ENCODE data around the gene NEK4. TPM values are rescaled to one million over a fixed set of nuclear protein-coding genes. Genes with fewer than 3 reads are reported as not detected.

The NEK4 gene
- total and polyA plus RNA-seq, 2 of the 13 experiments (the other 11 are each of a cell fraction or from before 2014, with no cell fraction given) = 16.5 to 38.0 TPM

DNA sequence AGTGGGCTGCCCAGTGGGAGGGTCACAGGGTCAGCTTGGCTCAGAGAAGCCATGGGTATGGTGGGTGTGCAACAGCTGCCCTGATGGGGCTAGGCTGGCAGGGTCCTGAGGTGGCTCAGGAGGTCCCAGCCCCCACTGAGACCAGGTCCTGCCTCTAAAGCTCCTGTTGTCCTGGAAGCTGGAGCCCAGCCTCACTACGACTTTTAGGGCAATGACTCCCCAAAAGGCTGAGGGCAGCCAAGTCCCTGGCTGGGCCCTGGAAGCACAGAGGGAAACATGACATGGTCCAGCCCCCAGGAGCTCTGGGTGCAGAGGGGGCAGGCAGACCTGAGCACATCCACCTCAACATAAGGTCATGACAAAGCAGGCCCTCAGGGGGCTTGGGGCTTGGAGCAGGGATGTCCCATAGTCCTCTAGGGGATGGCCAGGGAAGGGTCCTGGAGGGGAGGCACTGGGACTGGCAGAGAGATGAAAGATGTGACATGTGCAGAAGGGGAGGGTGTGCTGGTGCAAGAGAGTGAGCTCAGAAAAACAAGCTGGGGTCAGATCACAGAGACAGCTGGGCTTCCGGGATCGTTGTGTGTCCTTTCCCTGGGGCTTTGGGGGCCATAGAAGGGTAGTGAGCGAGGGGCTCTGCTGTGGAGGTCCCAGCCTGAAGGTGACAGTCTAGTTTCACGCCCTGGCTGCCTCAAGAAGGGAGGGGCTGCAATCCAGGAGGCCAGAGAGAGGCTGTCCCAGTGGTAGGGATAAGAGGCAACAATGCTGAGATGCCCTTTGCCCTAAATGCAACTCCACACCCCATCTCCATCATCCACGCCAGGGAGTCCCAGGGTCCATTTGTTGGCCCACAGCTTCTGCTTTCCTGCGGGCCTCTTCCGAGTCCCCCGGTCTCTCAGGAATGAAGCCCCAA, 23.2 kb upstream of the NEK4 start (continued):
- no peak for TF ChIP-seq RARG (CRISPR knock-in tag; IDR thresholded peaks at IDR 0.05; ENCODE audit: low read depth)
- no peak for TF ChIP-seq FOXJ3 (CRISPR knock-in tag; IDR thresholded peaks at IDR 0.05; ENCODE audit: borderline replicate concordance)
- TF ChIP-seq TBL1XR1 (IDR thresholded peaks at IDR 0.05; ENCODE audit: borderline replicate concordance, low read length, partially characterized antibody) = peak; percentile 8
- TF ChIP-seq JUND (CRISPR knock-in tag; IDR thresholded peaks at IDR 0.05) = no peak
- TF ChIP-seq, protein P1, sequence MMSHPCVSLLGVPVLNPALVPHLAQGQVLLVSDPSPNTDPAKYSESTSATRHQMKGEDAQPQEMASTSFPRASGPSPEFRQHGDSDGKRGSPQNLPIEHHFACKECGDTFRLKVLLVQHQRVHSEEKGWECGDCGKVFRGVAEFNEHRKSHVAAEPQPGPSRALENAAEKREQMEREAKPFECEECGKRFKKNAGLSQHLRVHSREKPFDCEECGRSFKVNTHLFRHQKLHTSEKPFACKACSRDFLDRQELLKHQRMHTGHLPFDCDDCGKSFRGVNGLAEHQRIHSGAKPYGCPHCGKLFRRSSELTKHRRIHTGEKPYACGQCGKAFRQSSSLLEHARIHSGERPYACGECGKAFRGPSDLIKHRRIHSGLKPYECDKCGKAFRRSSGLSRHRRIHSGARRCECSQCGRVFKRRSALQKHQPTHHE (CRISPR knock-in tag; IDR thresholded peaks at IDR 0.05; ENCODE audit: borderline replicate concordance) = no peak
- no peak for TF ChIP-seq ARHGAP35 (CRISPR knock-in tag; IDR thresholded peaks at IDR 0.05; ENCODE audit: borderline replicate concordance)
- TF ChIP-seq, protein P2, sequence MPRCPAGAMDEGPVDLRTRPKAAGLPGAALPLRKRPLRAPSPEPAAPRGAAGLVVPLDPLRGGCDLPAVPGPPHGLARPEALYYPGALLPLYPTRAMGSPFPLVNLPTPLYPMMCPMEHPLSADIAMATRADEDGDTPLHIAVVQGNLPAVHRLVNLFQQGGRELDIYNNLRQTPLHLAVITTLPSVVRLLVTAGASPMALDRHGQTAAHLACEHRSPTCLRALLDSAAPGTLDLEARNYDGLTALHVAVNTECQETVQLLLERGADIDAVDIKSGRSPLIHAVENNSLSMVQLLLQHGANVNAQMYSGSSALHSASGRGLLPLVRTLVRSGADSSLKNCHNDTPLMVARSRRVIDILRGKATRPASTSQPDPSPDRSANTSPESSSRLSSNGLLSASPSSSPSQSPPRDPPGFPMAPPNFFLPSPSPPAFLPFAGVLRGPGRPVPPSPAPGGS (CRISPR knock-in tag; IDR thresholded peaks at IDR 0.05) = no peak
- TF ChIP-seq, protein P3, sequence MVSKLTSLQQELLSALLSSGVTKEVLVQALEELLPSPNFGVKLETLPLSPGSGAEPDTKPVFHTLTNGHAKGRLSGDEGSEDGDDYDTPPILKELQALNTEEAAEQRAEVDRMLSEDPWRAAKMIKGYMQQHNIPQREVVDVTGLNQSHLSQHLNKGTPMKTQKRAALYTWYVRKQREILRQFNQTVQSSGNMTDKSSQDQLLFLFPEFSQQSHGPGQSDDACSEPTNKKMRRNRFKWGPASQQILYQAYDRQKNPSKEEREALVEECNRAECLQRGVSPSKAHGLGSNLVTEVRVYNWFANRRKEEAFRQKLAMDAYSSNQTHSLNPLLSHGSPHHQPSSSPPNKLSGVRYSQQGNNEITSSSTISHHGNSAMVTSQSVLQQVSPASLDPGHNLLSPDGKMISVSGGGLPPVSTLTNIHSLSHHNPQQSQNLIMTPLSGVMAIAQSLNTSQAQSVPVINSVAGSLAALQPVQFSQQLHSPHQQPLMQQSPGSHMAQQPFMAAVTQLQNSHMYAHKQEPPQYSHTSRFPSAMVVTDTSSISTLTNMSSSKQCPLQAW (CRISPR knock-in tag; IDR thresholded peaks at IDR 0.05) = no peak
- no peak for TF ChIP-seq ZNF12 (CRISPR knock-in tag; IDR thresholded peaks at IDR 0.05)
- no peak for TF ChIP-seq ZSCAN20 (CRISPR knock-in tag; IDR thresholded peaks at IDR 0.05; ENCODE audit: borderline replicate concordance)
- TF ChIP-seq, protein P4, sequence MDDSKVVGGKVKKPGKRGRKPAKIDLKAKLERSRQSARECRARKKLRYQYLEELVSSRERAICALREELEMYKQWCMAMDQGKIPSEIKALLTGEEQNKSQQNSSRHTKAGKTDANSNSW (CRISPR knock-in tag; IDR thresholded peaks at IDR 0.05; ENCODE audit: borderline replicate concordance) = no peak
- no peak for TF ChIP-seq ZNF644 (CRISPR knock-in tag; IDR thresholded peaks at IDR 0.05; ENCODE audit: low read depth)
- no peak for TF ChIP-seq ZFP41 (CRISPR knock-in tag; IDR thresholded peaks at IDR 0.05; ENCODE audit: borderline replicate concordance)
- TF ChIP-seq, protein P5, sequence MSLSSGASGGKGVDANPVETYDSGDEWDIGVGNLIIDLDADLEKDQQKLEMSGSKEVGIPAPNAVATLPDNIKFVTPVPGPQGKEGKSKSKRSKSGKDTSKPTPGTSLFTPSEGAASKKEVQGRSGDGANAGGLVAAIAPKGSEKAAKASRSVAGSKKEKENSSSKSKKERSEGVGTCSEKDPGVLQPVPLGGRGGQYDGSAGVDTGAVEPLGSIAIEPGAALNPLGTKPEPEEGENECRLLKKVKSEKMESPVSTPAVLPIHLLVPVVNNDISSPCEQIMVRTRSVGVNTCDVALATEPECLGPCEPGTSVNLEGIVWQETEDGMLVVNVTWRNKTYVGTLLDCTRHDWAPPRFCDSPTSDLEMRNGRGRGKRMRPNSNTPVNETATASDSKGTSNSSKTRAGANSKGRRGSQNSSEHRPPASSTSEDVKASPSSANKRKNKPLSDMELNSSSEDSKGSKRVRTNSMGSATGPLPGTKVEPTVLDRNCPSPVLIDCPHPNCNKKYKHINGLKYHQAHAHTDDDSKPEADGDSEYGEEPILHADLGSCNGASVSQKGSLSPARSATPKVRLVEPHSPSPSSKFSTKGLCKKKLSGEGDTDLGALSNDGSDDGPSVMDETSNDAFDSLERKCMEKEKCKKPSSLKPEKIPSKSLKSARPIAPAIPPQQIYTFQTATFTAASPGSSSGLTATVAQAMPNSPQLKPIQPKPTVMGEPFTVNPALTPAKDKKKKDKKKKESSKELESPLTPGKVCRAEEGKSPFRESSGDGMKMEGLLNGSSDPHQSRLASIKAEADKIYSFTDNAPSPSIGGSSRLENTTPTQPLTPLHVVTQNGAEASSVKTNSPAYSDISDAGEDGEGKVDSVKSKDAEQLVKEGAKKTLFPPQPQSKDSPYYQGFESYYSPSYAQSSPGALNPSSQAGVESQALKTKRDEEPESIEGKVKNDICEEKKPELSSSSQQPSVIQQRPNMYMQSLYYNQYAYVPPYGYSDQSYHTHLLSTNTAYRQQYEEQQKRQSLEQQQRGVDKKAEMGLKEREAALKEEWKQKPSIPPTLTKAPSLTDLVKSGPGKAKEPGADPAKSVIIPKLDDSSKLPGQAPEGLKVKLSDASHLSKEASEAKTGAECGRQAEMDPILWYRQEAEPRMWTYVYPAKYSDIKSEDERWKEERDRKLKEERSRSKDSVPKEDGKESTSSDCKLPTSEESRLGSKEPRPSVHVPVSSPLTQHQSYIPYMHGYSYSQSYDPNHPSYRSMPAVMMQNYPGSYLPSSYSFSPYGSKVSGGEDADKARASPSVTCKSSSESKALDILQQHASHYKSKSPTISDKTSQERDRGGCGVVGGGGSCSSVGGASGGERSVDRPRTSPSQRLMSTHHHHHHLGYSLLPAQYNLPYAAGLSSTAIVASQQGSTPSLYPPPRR (CRISPR knock-in tag; IDR thresholded peaks at IDR 0.05; ENCODE audit: borderline replicate concordance) = no peak
- no peak; the same call in 1 of the 2 replicates for TF ChIP-seq ZNF616 (CRISPR knock-in tag; IDR thresholded peaks at IDR 0.05; ENCODE audit: low read depth)
- TF ChIP-seq, protein P6, sequence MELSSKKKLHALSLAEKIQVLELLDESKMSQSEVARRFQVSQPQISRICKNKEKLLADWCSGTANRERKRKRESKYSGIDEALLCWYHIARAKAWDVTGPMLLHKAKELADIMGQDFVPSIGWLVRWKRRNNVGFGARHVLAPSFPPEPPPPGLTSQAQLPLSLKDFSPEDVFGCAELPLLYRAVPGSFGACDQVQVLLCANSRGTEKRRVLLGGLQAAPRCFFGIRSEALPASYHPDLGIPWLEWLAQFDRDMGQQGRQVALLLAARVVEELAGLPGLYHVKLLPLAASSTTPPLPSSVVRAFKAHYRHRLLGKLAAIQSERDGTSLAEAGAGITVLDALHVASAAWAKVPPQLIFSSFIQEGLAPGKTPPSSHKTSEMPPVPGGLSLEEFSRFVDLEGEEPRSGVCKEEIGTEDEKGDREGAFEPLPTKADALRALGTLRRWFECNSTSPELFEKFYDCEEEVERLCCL (CRISPR knock-in tag; IDR thresholded peaks at IDR 0.05; ENCODE audit: borderline replicate concordance) = no peak
- no peak for TF ChIP-seq ZBTB42 (CRISPR knock-in tag; IDR thresholded peaks at IDR 0.05)

Measured in HepG2 (cell line).